Measurements from ENCODE around the gene SUPV3L1. TPM values are rescaled to one million over a fixed set of nuclear protein-coding genes. Genes with fewer than 3 reads are reported as not detected.

SUPV3L1 gene
- total RNA-seq, 2 experiments from 2014 or later: 78.1 to 78.7 TPM

DNA sequence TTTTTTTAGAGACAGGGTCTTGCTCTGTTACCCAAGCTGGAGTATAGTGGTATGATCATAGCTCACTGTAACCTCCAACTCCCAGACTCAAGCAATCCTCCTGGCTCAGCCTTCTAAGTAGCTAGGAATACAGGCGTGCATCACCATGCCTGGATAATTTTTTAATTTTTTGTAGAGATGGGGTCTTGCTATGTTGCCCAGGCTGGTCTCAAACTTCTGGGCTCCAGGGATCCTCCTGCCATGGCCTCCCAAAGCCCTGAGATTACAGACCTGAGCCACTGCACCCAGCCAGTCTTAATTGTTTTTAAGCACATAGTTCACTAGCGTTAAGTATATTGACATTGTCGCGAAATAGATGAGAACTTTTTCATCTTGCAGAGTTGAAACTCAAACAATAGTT, 2.0 kb downstream of the SUPV3L1 start:
- TF ChIP-seq, protein P1, sequence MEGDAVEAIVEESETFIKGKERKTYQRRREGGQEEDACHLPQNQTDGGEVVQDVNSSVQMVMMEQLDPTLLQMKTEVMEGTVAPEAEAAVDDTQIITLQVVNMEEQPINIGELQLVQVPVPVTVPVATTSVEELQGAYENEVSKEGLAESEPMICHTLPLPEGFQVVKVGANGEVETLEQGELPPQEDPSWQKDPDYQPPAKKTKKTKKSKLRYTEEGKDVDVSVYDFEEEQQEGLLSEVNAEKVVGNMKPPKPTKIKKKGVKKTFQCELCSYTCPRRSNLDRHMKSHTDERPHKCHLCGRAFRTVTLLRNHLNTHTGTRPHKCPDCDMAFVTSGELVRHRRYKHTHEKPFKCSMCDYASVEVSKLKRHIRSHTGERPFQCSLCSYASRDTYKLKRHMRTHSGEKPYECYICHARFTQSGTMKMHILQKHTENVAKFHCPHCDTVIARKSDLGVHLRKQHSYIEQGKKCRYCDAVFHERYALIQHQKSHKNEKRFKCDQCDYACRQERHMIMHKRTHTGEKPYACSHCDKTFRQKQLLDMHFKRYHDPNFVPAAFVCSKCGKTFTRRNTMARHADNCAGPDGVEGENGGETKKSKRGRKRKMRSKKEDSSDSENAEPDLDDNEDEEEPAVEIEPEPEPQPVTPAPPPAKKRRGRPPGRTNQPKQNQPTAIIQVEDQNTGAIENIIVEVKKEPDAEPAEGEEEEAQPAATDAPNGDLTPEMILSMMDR (IDR thresholded peaks at IDR 0.05): no peak
- no peaks in the 10 kb centered on the region for H3K27me3 ChIP-seq (ENCODE audit: control insufficient read depth in 1 of 2, insufficient read depth in 2 of 2, low read length in 2 of 2)
- ChIA-PET CTCF (no interaction called here), POLR2A (no interaction called here)
- peaks cover 54% of the 10 kb centered on the region for H3K4me1 Mint-ChIP-seq (ENCODE audit: low read depth)
- DNase-seq: no peak
- no peaks in the 10 kb centered on the region for H3K9me3 Mint-ChIP-seq
- H3K27ac ChIP-seq (ENCODE audit: low read depth in 1 of 2, low read length in 2 of 2): no peak overlapping the region
- H3K4me3 Mint-ChIP-seq: no peak overlapping the region
- intact Hi-C loops (cut with DNase I, micrococcal nuclease): loop anchor here (5.0 to 10.0 kb wide), 5 partner anchors 40 to 655 kb away; partner anchors contain the start of genes CCAR1 (in 1 of the 2), DDX21 (in 1 of the 2), HKDC1 (in 1 of the 2) and SLC25A16 (in 1 of the 2)
- ATAC-seq (ENCODE audit: poor library complexity): no peak
- peak overlapping the region; percentile 100 for H3K27ac Mint-ChIP-seq
- H3K36me3 ChIP-seq (ENCODE audit: insufficient read depth, low read length): peaks cover 34% of the 10 kb centered on the region
- peaks cover 21% of the 10 kb centered on the region for H3K4me1 ChIP-seq (ENCODE audit: insufficient read depth, low read length)
- H3K9me3 ChIP-seq (ENCODE audit: control insufficient read depth in 1 of 2, insufficient read depth in 1 of 2, low read length in 2 of 2): no peaks in the 10 kb centered on the region
- H3K36me3 Mint-ChIP-seq (ENCODE audit: low read depth): peaks cover 60% of the 10 kb centered on the region
- H3K4me3 ChIP-seq (ENCODE audit: low read length): no peak overlapping the region
- no peaks in the 10 kb centered on the region for H3K27me3 Mint-ChIP-seq

DNA sequence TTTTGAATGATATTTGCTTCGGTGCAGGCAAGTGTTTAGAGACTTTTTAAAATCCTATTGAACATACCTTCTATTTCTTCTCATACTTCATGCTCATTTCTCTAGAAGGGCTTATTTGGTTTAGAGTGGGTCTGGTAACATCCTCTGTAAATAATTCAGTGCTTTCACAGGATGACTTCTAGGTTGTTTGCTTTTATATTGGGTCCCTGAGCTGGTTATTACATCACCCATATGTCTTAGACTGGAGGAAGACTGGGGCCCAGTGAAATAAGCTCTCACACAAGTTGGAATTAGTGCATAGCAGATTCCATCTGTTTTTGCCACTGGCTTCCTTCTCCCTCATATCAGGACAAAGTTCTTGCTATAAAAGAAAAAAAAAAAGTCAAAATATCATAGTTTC, 6.5 kb downstream of the SUPV3L1 start:
- TF ChIP-seq, protein P1 (IDR thresholded peaks at IDR 0.05): no peak
- ATAC-seq (ENCODE audit: poor library complexity) (no peak), DNase-seq (no peak)
- Mint-ChIP-seq H3K4me3 (no peak overlapping the region), H3K27me3 (no peaks in the 10 kb centered on the region), H3K27ac (no peak overlapping the region), H3K36me3 (ENCODE audit: low read depth) (peaks cover 84% of the 10 kb centered on the region), H3K4me1 (ENCODE audit: low read depth) (peaks cover 27% of the 10 kb centered on the region), H3K9me3 (no peaks in the 10 kb centered on the region)
- no peak overlapping the region for H3K4me3 ChIP-seq (ENCODE audit: low read length)
- H3K4me1 ChIP-seq (ENCODE audit: insufficient read depth, low read length): peaks cover under 1% of the 10 kb centered on the region
- ChIA-PET POLR2A (no interaction called here), CTCF (interaction anchor here (1.0 to 1.3 kb wide), 2 partner anchors 19 to 60 kb away, joined by 3 to 4 read pairs; no protein-coding TSS in a partner anchor)
- H3K27me3 ChIP-seq (ENCODE audit: control insufficient read depth in 1 of 2, insufficient read depth in 2 of 2, low read length in 2 of 2): no peaks in the 10 kb centered on the region
- no peak overlapping the region for H3K27ac ChIP-seq (ENCODE audit: low read depth in 1 of 2, low read length in 2 of 2)
- intact Hi-C loops (cut with DNase I, micrococcal nuclease): loop anchor here in 1 of 2 experiments (10.0 kb wide), 1 partner anchor 462 kb away; the partner anchor contains the start of gene CCAR1
- peaks cover 72% of the 10 kb centered on the region for H3K36me3 ChIP-seq (ENCODE audit: insufficient read depth, low read length)
- H3K9me3 ChIP-seq (ENCODE audit: control insufficient read depth in 1 of 2, insufficient read depth in 1 of 2, low read length in 2 of 2): no peaks in the 10 kb centered on the region

DNA sequence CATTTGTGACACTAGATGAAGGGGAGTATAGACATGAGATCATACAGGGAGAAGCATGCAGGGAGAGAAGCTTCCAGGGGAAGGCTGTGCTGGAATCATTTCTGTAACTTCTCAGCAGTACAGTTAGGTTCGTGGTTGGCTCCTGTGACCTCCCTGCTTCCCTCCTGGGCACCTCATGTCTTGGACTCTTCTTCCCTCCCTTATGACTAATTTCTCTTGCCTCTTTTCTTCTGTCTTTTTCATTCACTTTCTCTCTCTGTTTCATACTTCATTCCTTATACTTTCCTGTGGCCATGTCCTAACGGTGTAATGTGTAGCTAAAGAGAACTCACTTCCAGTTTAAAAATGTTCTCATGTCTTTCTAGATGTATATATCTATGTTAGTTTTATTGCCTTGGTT, 21.0 kb downstream of the SUPV3L1 start:
- Histone ChIP-seq H3K36me3 (ENCODE audit: insufficient read depth, low read length) (peaks cover 62% of the 10 kb centered on the region), H3K4me1 (ENCODE audit: insufficient read depth, low read length) (peaks cover 20% of the 10 kb centered on the region), H3K27ac (ENCODE audit: low read depth in 1 of 2, low read length in 2 of 2) (no peak overlapping the region), H3K27me3 (ENCODE audit: control insufficient read depth in 1 of 2, insufficient read depth in 2 of 2, low read length in 2 of 2) (no peaks in the 10 kb centered on the region), H3K4me3 (ENCODE audit: low read length) (no peak overlapping the region), H3K9me3 (ENCODE audit: control insufficient read depth in 1 of 2, insufficient read depth in 1 of 2, low read length in 2 of 2) (no peaks in the 10 kb centered on the region)
- no peaks in the 10 kb centered on the region for H3K27me3 Mint-ChIP-seq
- no peaks in the 10 kb centered on the region for H3K4me1 Mint-ChIP-seq (ENCODE audit: low read depth)
- no peak overlapping the region for H3K27ac Mint-ChIP-seq
- H3K4me3 Mint-ChIP-seq: no peak overlapping the region
- H3K9me3 Mint-ChIP-seq: no peaks in the 10 kb centered on the region
- ChIA-PET POLR2A (no interaction called here), CTCF (no interaction called here)
- intact Hi-C loops (cut with DNase I, micrococcal nuclease): no loop called here
- ATAC-seq (ENCODE audit: poor library complexity): no peak
- TF ChIP-seq, protein P1 (IDR thresholded peaks at IDR 0.05): no peak
- H3K36me3 Mint-ChIP-seq (ENCODE audit: low read depth): peaks cover 82% of the 10 kb centered on the region
- no peak for DNase-seq

Measured in CD4-positive, alpha-beta T cell (primary cell).